Measurements from ENCODE around the gene TNFRSF6B.

Gene TNFRSF6B

DNA sequence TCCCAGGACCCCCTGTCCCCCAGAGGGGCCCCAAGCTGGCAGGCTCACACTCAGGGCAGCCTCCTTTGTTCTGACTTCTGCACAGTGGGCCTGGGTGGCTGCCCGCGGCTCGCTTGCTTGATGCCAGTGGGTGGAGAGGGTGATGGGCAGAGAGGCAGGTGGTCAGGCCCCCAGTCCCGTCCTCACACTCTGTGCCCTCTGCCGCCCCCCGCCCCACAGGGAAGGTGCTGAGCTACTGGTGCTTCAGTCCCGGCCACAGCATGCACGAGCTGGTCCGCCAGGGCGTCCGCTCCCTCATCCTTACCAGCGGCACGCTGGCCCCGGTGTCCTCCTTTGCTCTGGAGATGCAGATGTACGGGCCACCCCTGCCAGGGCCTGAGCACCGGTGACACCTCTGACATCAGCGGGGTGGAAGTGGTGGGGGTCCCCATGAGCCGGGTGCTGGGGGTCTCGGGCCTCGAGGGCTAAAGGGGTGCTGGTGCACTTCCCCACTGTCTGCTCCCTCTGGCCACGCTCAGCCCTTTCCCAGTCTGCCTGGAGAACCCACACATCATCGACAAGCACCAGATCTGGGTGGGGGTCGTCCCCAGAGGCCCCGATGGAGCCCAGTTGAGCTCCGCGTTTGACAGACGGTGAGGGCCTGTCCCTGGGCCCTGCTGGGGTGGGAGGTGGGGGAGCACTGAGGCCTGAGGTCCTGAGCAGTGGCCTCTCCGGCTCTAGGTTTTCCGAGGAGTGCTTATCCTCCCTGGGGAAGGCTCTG, 8.9 kb upstream of the TNFRSF6B start:
- no peak for DNase-seq (ENCODE audit: low read depth)
- TF ChIP-seq CTCF (conservative IDR thresholded peaks at IDR 0.05; ENCODE audit: low read depth, low read length): no peak
- no peak overlapping the region for H3K4me3 ChIP-seq (ENCODE audit: low read length)

GRCh38 chr20:63688228-63689045, 8.0 kb upstream of the TNFRSF6B start:
- no peak for TF ChIP-seq CTCF (conservative IDR thresholded peaks at IDR 0.05; ENCODE audit: low read depth, low read length)
- no peak for DNase-seq (ENCODE audit: low read depth)
- H3K4me3 ChIP-seq (ENCODE audit: low read length): no peak overlapping the region

DNA sequence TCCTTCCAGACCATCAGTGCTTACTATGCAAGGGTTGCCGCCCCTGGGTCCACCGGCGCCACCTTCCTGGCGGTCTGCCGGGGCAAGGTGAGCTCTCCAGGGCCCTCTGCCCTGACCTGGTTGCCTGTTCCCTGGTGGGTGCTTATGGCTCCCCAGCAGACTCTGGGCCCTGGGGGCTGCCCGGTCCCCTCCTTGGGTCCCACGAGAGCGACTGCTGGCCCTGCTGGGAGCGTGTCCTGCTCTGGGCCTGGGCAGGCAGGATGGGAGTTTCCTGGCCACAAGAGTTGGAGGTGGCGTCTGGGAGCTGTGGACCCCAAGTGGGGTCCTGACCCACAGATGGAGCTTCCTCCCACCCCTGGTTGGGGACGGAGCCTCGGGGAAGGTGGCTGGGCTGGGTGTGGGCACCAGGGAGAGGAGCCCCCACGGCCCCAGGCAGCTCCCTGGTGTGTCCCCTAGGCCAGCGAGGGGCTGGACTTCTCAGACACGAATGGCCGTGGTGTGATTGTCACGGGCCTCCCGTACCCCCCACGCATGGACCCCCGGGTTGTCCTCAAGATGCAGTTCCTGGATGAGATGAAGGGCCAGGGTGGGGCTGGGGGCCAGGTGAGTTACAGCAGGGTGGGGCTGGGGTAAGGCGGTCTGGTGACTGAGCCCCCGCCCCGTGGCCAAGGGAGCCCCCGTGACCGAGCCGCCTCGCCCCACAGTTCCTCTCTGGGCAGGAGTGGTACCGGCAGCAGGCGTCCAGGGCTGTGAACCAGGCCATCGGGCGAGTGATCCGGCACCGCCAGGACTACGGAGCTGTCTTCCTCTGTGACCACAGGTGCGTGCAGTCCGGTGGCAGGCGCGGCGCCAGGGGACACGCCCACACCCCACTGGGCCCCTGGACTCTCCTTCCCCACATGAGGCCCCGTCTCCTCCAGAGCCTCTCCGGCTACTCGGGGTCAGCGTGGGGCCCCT, 7.1 kb upstream of the TNFRSF6B start:
- no peak for TF ChIP-seq CTCF (conservative IDR thresholded peaks at IDR 0.05; ENCODE audit: low read depth, low read length)
- no peak for DNase-seq (ENCODE audit: low read depth)
- H3K4me3 ChIP-seq (ENCODE audit: low read length): no peak overlapping the region

GRCh38 chr20:63690003-63690897, 6.2 kb upstream of the TNFRSF6B start:
- no peak for TF ChIP-seq CTCF (conservative IDR thresholded peaks at IDR 0.05; ENCODE audit: low read depth, low read length)
- no peak overlapping the region for H3K4me3 ChIP-seq (ENCODE audit: low read length)
- DNase-seq (ENCODE audit: low read depth): no peak

DNA sequence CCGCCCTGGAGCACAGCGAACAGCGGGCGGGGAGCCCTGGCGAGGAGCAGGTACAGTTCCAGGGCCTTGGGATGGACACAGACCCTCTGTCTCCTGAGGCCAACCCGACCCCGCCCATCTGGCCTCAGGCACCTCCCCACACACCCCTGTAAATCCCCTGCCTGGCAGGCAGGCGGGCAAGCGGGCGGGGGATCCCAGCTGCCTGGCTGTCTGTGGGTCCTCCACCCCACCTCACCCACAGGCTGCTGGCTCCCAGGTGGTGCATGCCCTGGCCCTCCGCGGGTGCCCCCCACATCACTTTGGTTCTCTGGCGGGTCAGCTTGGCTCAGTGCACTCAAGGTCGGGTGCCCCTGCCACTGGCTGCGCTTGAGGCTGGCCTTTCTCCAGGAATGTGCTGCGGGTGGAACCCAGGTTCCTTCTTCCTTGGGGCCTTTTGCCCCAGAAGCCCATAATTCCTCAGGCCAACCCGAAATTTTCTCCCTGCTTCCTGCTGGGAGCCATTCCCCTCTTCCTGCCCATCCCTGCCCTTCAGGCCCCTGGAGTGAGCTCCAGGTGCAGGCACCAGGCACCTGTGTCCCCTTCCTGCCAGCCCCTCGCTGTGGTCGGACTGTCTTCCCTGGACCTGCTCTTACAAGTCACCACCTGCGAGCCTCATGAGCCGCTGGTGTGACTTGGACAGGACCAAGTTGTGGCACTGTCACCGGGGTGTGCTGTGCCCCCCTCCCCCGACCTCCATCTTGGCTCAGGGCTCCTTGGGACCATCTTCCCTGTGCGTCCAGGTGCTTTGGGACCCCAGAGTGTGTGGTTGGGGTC, 5.3 kb upstream of the TNFRSF6B start:
- H3K4me3 ChIP-seq (ENCODE audit: low read length): no peak overlapping the region
- TF ChIP-seq CTCF (conservative IDR thresholded peaks at IDR 0.05; ENCODE audit: low read depth, low read length): no peak

More for the DNA sequence above, 5.3 kb upstream of the TNFRSF6B start:
- no peak for DNase-seq (ENCODE audit: low read depth)

Data from retinal pigment epithelial cell (primary cell).